AG08395 (cell line): ENCODE results near the gene SPTSSA.
"Not testable (repeated sequence)": the region's sequence is repeated elsewhere in the genome, so short reads cannot be mapped to it uniquely, and the experiment has no call there.

ENCODE experiments used
- DNase-seq: peaks from one replicate; pipeline ENCODE4 v3.0.0; 2012; ENCODE audit warnings: mixed read lengths, low spot score

SPTSSA gene

DNA sequence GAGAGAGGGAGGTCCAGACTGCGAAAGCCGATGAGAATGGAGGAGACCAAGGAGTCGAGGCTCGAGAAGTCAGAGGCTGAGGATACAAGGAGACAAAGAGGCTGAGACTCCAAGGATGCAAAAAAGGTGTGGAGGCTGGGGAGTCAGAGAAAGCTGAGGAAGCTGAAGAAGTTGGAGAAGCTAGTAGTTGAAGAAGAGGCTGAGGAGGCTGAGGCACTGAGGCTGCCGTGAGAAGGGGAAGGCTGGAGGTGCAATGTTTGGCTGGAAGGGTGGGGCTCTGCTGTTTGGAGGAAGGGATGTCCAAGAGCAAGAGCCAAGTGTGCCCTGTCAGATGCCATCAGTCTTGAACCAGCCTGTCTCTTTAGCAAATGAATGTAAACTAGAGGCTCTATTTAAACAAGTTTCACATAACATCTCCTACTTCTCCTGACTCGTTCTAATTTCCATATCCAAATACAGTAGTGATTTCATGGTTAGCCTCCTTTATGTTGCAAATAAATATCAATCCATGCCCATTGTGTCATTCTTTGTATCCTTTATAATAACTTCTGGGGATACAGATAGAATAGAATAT is 10.8 kb upstream of the SPTSSA start:
- DNase-seq: no peak

DNA sequence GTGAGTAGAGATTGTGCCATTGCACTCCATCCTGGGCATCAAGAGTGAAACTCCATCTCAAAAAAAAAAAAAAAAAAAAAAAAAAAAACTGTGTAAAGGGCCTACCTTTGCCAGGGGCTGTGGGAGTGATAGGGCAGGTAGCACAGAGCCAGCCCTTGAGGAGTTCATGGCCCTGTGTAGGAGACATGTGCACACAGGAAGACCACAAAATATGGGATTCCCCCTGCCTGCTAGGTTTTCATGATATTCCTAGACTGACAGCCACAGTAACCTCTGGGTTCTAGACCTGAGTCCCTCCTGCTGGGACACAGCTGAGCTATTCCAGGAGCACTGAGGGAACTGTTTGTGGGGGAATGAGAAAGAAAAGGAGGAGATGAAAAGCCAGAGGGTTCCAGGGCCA is 8.3 kb upstream of the SPTSSA start:
- no peak for DNase-seq

DNA sequence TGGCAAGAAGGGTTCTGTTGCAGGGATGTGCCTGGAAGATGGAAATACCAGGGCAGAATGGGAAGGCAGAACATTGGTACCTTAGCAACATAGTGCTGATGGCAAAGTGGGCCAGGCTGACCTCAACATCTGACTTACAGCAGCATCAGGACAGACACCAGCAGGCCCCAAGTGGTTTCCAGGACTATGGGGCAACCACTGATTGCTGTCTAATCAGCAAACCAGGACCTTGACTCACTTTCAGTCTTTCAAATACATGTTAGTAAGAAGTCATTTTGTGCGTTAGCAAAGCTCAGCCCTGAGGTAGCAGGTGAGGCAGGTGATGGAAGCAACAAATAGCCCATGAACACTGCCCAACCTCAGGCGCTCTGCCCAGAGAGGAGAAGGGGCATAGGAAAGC is 4.7 kb upstream of the SPTSSA start:
- no peak for DNase-seq

DNA sequence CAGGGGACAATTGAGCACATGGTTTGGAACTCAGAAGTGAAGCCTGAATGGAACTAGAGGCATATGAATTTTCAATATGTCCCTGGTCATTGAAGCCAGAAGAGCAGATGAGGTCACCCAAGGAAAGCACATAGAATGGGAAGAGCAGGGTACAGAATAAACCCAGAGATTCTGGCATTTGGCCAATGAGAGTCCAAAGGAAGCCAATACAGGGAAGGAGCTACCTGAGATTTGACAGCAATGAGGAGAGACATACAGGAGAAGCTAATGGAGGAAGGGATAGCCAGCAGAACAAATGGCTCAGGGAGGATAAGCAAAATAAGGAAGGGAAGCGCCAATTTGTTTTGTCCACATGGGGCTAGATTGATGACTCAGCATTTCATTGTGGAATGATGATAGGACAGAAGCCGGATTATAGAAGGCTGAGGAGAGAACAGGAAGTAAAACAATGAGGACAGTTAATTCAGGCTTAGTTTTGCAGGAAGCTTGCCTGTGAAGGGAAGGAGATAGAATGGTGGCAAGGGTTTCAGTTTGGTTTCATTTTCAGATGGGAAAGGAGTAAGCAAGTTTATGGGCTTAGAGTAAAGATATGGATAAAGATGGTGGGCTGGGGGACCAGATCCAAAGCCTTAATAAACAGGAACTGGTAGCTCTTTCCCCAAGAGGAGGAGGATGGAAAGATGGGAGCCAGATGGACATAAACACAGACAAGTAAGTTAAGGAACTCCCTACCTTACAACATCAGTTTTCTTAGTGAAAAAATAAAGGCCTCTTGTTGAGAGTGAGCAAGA is 3.2 kb upstream of the SPTSSA start:
- peak; percentile 26 for DNase-seq

DNA sequence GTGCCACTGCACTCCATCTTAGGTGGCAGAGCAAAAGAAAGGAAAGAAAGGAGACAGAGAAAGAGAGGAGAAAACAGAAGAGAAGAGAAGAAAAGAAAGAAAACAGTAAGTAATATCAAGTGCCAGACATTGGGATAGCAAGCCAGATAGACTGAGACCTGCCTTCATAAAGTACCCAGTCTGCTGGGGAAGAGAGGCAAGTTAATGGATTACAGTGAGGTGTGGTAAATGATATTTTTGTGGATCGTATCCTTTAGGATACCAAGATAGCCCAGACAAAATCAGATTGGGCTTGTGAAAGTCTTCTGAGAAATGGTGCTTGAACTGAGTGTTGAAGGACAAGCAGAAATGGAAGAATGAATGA is 1.5 kb upstream of the SPTSSA start:
- DNase-seq: no peak

DNA sequence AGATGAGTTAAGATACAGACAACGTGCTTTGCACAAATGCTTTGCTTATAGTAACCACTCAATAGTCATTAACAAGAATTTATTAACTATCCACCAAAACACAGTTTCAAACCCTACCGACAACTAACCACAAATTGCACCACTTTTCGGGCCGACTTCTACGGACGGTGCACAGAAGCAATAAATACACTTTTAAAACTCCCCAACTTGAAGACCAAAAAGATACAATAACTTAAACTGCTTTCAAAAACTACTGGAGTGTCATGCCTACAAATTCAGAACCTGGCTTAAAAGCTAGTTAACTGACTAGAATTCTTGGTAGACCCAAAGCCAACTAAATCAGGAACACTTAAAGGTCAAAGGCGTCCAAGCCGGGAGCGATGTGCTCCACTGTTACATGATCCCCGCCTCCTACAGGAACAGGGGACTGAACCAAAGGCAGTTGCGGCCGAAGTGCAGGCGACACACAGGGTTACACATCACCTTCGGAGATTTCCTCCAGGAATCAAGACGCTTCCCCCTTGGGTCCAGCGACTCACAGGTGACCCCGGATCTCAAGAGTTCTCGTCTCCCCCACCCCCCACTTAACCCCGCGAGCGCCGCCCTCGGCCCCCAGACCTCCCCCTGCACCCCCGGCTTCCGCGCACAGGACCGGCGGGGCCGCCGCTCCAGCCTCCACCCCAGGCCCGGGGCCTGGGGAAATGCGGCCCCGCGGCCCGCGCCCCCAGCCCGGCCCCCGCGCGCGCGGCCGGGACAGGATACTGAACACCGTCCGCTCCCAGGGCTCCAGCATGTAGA is 507 bp downstream of the SPTSSA start:
- DNase-seq: peak; percentile 34

DNA sequence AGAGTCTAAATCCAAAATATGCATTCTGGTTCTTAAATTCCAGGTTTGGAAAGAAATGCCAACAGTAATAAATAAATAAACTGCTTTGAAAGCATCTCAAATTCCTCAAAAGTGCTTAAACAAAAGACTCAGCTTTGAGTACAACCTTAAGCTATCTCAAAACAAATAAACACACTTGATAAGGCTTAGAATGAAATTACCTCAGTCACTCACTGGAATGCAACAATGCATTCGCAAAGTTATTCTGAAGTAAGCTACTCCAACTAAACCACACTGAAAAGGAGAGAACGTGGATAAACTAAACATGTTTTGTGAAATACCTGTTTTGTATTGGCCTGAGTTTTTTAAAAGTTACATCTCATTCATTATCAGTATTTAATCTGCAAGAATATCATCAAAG is 1.2 kb downstream of the SPTSSA start:
- no peak for DNase-seq

DNA sequence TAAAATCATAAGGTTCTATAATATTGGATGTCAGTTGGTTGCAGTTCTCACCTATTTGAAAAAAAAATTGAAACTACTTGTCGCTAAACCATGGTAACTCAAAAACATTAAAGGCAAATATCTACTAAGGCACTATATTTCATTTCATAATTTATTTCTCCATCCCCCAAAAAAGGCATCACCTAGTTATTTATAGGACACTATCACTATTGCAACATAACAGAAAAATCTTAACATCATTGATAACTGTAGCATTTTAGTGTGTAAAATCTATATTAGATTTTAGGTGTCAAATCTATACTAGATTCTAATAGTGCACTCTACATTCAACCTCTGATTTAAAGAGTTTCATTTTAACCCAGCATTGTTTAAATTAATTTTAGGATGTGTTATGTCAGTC is 1.7 kb downstream of the SPTSSA start:
- no peak for DNase-seq

DNA sequence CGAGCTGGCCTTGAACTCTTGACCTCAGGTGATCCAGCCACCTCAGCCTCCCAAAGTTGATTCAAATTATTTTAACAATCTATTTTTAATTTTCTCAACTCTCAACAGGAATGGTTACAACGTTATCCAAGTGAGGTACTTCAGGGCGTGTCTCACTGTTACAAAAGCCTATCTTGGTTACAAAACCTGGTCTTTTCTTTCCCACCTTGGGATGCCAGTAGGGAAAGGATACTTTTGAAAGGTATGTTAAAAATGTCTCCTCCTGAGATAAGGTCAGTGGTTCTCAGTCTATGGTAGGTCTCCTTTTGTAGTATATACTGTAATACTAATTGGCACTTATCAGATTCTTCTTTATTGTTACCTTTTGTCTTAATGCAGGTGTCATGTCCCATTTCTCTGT is 4.9 kb downstream of the SPTSSA start:
- DNase-seq: no peak

DNA sequence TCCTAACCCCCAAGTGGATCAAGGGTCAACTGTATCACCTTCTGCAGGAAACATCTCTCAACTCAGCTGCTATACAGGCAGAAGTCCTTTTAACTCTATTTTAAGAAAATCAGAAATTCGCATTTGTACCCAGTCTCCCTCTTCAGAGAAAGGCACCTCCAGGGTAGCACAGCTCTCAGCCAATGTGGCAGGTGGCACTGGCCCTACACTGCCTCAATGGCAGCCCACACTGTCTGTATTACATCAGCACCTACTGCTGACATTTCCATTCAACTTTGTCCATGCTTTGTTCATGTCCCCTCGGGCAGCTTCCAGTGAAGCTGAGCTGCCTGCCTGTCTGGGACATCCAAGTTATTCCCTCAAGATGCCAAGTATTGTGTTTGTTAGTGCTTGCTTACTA is 8.8 kb downstream of the SPTSSA start:
- no peak for DNase-seq

DNA sequence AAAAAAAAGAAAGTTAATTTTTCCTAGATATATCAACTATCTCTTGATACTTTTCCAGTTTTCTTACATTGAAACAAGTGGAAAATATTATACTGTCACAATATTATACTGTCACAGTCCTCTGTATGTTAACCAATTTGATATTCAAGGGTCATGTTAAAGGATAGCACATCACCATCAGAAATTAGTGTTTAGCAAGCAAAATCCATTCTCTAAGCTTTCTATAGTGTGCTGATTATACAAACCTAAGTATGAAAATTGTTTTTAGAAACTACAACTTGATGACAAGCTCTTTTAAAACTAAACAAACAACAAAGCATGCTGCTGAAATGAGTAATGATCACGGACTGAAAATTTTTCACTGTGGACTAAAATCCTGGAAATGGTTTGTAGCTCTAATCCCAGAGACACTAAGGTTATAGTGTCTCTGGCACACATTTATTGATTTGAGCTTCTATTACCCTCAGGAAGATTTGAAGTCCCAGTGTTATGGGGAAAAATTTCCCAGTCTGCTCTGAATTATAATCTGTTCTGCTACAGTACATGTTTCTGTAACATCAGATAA is 9.7 kb downstream of the SPTSSA start:
- no peak for DNase-seq

DNA sequence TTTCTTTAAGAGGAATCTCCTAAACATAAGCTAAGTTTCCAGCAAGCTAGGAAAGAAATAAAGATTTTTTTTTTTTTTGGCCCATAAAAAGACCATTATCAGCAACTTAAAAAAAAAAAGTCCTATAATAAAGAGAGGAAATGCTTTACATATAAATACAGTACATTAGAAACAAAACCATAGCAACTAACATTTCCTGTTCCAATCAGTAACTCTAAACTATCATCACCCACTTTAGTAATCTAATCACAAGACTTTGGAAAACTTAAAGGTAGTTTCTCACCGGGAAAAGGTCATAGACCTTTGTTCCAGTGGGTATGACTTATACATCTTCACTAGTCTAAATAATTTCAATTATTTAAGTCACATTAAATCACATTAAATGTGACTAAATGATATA is 11.1 kb downstream of the SPTSSA start:
- no peak for DNase-seq

DNA sequence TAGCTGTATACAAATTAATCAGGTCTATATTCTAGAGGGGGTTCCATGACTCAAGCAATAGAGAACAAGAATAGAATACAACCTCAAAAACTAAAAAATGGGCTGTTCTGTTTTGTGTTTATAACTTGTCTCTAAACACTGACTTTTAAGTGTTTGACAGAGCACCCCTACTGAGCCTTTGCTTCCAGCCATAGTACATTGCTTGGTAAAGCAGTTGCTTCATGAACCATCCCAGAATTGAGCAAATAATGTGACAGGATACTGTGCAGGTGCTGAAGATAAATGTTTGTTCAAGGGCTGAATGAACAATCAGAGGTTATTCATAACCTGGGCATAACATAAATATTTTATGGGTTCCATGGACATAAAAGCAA is 11.5 kb downstream of the SPTSSA start:
- DNase-seq: no peak

DNA sequence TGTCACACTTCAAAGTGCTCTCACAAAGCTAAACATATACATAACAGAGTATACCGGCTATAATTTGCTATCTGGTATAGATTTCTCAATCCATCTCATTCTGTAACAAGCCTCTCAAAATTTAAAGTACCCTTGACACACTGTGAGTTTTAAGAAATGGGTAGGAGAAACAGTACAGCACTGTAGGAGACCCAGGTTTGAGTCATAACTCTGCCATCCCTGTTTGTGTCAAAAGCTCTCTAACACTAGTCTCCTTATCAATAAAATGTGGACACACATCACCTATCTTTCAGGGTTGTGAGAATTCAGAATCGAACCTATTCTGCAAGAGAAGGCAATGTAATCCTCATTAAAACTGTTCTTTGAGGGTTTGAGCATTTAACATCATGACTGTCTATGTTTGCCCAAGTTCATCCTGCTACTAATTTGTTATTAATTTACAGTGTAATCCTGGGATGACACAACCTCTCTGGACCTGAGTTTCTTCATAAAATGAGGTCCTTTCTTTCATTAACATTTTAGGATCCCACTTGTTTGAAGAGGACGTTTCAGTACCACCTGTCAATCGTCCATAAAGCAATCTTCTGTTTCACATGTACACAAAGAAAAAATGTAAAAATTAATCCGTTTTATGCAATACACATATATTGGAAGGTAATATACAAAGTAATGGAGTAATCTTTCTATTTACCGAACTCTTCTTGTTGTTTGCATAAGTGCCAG is 12.1 kb downstream of the SPTSSA start:
- no peak for DNase-seq

DNA sequence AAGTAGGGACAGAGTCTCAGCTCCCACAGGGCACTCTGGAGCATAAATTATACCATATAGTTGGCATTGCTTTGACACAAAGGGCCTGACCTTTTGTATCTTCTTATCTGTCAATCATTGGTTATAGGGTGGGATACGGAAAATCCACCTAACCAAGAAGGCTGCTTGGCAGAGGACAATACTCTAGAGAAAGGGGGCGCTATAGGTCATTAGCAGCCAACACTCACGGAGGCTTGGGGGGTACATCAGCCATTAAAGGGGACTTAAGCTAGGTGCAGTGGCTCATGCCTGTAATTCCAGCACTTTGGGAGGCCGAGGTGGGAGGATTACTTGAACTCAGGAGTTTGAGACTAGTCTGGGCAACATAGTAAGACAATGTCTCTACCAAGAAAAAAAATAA is 22.9 kb downstream of the SPTSSA start:
- DNase-seq: no peak

DNA sequence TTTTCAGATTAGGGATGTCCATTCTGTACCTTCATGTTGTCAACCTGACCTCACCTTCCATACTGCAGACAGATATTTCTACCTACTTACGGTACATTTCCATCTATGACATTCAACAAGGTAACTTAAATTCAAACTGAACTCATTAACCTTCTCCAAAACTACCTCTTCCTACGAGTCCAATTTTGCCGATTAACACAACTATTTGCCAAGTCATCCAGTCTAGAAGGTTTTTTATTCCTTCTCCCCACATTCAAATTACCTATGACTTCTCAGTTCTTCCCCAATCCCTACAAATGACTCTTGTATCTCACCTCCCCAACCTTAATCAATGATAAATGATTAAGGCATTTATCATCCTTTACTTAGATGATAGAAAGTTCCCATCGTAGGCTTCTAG is 23.6 kb downstream of the SPTSSA start:
- no peak for DNase-seq

DNA sequence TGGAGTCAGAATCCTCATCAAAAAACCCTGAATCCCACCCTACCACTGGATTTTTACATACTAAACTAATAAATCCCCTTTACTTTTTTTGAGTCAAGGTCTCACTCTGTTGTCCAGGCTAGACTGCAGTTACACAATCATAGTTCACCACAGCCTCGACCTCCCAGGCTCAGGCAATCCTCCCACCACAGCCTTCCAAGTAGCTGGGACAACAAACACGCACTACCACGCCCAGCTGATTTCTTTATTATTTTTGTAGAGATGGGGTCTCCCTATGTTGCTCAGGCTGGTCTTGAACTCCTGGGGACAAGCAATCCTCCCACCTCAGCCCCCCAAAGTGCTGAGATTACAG is 24.3 kb downstream of the SPTSSA start:
- DNase-seq: no peak

DNA sequence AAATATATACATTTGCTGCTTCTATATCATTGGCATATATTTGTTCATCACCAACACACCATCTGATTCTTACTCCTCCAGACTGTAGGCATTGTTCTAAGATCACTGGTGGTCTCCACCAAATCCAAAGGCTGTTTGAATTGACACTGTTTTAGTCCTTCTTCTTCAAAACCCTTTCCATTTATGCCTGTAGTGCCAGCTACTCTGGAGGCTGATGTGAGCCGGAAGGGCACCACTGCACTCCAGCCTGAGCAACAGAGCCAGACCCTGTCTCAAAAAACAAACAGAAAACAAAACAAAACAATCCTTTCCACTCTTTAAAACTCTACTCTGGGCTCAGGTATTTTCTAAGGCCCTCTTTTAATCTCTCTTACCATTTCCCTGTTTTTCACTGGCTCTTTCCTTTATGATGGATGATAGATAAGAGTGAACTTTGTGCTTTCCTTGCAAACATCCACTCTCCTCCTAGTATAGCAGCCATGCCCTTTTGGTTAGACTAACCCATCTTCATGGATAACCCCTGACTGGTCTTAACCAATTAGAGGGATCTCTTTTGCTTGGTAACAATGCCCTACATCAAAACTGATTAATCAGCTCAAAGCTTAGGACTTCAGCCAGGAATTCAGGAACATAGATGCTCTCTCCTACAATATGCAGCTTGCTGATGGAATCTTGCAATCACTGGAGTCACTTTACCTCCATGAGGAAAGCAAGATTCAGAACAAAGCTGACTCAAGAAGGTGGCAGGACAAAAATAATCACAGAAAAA is 24.9 kb downstream of the SPTSSA start:
- DNase-seq: no peak

DNA sequence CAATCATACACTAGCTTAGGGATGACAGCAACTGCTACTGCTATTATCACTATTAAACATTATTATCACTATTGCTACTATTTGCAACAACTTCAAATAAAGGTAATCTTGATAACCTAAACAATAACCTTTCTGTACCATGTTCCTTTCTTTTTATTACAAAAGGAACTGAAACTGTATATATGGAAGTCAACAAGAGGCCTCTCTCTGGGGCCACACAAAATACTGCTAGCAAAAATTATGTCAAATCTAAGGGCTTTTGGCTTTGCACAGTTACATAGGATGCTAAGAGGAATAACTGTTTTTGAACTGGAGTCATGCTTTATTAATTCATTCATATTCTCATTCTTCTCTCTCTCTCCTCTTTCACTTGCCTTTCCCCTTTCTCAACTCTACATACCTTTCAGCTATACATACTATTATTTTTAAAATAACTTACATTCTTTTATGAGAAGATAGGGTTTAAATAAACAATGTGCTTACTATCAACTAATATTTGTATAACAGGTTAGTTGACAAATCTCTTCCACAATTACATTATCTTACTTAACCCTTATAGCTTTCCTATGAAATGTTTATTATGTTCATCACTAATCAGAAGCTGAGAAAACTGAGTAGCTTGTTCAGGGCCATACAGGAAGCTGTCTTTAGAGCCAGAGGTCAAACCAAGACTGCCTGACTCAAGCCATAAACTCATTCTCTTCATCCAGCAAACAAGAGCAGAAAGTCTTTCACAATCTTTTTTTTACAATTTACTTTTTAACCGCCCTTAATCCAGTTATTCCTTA is 25.7 kb downstream of the SPTSSA start:
- peak; percentile 11 for DNase-seq

DNA sequence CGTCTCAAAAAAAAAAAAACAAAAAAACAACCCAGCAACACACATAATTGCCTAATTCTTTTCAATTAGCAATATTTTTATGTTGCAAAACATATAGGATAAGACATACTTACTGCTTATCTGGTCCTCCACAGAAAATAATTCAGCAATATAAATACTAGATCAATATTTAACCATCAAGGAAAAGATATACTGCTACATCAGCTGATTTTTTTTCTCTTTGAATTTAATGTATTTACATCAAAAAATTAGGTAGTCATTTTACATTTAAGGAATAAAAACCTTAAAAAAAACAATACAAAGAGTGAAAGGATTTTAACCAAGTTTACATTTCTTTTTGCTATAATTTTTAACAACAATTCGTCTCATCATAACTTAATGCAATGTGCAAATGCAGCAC is 28.1 kb downstream of the SPTSSA start:
- DNase-seq: no peak

DNA sequence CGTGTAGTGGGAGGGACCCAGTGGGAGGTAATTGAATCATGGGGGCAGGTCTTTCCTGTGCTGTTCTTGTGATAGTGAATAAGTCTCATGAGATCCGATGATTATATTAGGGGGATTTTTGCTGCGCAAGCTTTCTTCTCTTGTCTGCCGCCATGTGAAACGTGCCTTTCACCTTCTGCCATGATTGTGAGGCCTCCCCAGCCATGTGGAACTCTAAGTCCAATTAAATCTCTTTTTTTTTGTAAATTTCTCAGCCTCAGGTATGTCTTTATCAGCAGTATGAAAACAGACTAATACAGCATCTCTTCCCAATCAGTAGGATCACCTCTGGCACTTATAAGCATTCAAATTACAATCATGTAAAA is 34.0 kb downstream of the SPTSSA start:
- DNase-seq: not testable (repeated sequence)
